GM19240 (cell line): ENCODE data around the gene EEFSEC.

Experiments
- DNase-seq: peaks from one replicate; pipeline ENCODE4 v3.0.0; 2011; ENCODE audit warnings: low spot score; ENCODE audit not compliant: insufficient read length

EEFSEC gene

GRCh38 chr3:128366652-128367051 lies 213.4 kb downstream of the EEFSEC start:
- no peak for DNase-seq

GRCh38 chr3:128367221-128367620 lies 213.9 kb downstream of the EEFSEC start:
- no peak for DNase-seq

DNA sequence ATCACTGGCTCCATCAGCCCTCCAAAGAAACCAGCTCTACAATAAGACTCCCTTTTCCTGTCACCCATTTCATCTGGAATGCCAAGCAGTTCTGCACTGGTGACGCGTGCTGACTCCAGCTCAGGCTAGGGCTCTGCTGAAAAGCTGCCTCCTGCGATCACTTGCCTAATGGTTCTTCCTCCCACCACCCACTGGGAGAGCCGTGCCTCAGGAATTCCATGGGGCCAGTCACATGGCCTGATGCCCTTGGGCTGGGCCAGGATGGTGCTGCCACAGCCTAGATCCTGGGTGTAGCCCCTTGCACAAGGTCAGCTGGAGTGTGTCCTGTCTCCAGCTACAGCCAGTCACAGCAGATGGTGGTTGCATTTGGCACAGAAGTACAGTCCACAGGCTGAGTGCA lies 214.5 kb downstream of the EEFSEC start:
- no peak for DNase-seq

GRCh38 chr3:128368626-128369025 lies 215.3 kb downstream of the EEFSEC start:
- DNase-seq, result no peak

- no peak for DNase-seq
Measured at GRCh38 chr3:128369121-128369703, 215.9 kb downstream of the EEFSEC start.

DNA sequence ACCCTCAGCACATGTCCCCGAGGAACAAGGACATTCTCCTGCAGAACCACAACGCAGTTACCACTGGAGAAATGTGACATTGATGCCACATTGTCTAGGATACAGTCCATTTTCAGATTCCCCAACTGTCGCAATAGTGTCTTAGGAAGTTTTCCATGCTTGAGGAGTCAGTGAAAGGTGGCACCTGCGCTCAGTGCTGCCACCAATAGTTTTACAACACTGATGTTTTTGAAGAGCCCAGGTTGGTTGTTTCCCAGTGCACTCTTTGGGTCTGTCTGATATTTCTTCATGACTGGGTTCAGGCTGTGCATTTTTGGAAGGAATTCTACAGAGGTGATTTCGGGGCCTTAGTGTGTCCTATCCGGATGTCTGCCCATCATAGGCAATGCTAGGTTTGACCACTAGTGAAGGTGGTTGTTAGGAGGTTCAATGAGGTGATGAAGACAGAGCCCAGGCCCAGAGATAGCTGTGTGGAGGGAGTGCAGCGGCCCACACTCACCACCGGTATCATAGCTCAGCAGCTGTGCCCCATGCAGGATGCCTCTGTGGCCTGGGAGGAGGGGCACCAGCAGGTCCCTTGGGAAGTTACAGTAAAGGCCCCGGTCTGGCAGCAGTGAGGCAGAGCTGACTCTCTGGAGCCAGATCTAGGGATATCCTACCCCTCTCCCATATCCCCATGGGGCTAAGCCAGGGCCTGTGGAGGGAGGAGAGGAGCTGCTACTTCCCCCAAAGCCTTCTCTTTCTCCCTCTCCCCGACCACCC lies 216.8 kb downstream of the EEFSEC start:
- no peak for DNase-seq

- no peak for DNase-seq
Measured at GRCh38 chr3:128372281-128372680, 219.0 kb downstream of the EEFSEC start.

GRCh38 chr3:128372707-128373533 lies 219.6 kb downstream of the EEFSEC start:
- no peak for DNase-seq

GRCh38 chr3:128374746-128375445 lies 221.6 kb downstream of the EEFSEC start:
- no peak for DNase-seq

GRCh38 chr3:128376516-128376915 lies 223.2 kb downstream of the EEFSEC start:
- DNase-seq, result no peak

- DNase-seq, result no peak
Measured at GRCh38 chr3:128378631-128379347, 225.5 kb downstream of the EEFSEC start.

- DNase-seq, result no peak
Measured at GRCh38 chr3:128379367-128380160, 226.3 kb downstream of the EEFSEC start.

- DNase-seq, result no peak
Measured at GRCh38 chr3:128380295-128380694, 227.0 kb downstream of the EEFSEC start.

- DNase-seq, result no peak
Measured at GRCh38 chr3:128380719-128381118, 227.4 kb downstream of the EEFSEC start.

DNA sequence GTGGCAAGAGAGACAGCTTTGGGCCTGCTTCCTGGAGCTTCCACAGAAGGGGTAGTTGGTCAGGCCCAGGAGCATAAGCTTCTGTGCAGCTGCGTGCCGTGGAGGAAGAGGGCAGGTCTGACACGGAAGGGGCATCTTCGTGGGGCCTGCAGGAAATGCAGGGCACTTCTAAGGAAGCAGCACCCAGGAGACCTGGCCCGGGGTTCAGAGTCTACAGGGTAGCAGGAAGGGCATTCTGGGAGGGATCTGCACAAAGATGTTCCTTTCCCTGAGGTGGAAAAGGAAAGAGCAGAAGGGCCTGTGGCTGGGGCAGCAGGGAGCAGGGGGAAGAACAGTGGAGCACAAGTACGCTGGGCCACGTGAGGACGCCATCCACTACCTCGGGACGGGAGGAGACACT lies 228.3 kb downstream of the EEFSEC start:
- no peak for DNase-seq

- DNase-seq, result no peak
Measured at GRCh38 chr3:128382221-128382807, 229.0 kb downstream of the EEFSEC start.

DNA sequence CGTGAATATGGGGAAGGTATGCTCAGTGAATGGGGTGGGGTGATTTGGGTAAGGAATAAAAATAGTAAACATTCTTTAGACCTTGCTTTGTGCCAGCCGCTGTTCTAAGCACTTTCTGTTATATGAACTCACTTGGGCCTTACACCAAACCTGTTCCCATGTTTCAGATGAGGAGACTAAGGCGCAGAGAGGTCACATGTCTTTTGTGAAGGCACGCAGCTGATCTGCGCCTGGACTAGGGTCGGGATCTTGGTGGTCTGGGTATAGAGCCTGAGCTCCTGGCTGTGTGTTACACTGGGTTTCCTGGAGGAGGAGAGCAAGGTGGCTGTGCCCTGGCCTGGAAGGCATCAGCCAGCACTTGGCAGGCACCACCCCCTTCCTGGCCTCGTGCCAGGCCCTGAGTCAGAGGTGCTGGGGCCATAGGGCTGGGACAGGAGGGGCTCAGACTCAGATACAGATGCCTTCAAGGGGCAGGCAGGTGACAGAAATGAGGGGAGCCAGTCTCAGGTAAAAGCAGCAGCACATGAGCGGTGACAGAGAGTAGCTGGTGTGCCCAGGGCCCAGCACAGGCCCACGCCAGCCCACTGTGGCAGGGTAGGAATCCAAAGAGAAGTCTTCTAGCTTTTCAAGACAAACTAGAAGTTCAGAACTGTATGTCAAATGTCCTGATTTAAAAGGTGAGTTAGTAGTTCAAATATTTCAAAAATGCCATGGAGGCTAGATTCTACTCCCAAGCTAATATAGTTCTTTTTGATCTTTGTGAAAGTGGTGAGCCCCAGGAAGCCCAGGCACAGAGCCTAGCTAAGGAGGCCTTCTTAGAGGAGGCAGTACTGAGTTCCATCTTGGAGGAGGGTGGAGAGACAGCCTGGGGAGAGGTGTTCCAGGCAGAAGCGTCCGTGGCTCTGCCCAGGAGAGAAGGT lies 230.3 kb downstream of the EEFSEC start:
- DNase-seq, result no peak

DNA sequence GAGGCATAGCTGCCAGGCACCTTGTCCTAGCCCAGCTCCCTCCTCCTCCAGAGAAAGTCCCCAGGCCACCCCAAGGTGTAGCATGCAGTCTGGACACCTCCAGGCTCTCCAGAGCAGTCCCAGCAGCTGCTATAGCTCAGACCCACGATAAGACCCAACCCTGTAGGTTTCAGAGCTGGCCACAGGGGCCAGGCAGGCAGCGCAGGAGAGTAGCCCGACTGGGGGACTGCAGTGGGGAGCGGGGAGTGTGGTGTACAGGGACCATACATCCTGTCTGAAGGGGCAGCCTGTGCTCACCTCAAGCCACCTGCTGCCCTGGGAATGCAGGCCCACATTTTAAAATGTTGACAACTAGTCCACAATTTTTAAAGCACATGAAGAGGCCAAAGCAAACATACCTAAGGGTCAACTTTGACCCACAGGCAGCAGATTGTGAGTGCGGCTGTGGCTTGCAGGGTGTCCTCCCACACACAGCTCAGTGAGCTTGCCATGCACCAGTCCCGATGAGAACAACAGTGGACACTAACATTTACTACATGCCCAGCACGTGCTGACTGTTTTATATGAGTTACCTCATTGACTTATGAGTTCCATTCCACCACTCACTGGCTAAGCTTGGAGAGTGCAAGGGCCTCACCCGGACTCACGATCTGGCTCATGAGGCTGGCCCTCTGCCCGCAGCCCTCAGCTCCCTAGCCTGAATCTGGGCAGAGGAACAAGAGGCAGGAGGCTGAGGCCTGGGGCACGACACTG lies 232.0 kb downstream of the EEFSEC start:
- no peak for DNase-seq
